AG09319 (cell line): Measurements from ENCODE around the gene ZNF132.
A peak's percentile ranks its signal among the peaks of the same experiment; 100 is the strongest.
"Not testable (repeated sequence)": the region's sequence is repeated elsewhere in the genome, so short reads cannot be mapped to it uniquely, and the experiment has no call there.

Source experiments
- DNase-seq: peaks from one replicate; pipeline ENCODE4 v3.0.0-alpha.2; 2010; ENCODE audit warnings: low read depth; ENCODE audit errors: extremely low read depth
- CTCF ChIP-seq: IDR thresholded peaks from 2 replicates; pipeline ENCODE4 v1.5.1; 2011; ENCODE audit warnings: low read depth, mild to moderate bottlenecking, inconsistent platforms, low read length, moderate library complexity

Gene ZNF132

GRCh38 chr19:58408152-58409009, 31.6 kb downstream of the ZNF132 start, which contains the start of gene ZNF584:
ZNF584 (plus strand) TSS chr19:58408649; CDS start chr19:58409148, 499 bp downstream.
- DNase-seq = peak; percentile 83
- no peak; the same call in 1 of the 2 replicates for TF ChIP-seq CTCF

GRCh38 chr19:58407658-58408151, 32.2 kb downstream of the ZNF132 start:
- no peak for TF ChIP-seq CTCF
- no peak for DNase-seq

DNA sequence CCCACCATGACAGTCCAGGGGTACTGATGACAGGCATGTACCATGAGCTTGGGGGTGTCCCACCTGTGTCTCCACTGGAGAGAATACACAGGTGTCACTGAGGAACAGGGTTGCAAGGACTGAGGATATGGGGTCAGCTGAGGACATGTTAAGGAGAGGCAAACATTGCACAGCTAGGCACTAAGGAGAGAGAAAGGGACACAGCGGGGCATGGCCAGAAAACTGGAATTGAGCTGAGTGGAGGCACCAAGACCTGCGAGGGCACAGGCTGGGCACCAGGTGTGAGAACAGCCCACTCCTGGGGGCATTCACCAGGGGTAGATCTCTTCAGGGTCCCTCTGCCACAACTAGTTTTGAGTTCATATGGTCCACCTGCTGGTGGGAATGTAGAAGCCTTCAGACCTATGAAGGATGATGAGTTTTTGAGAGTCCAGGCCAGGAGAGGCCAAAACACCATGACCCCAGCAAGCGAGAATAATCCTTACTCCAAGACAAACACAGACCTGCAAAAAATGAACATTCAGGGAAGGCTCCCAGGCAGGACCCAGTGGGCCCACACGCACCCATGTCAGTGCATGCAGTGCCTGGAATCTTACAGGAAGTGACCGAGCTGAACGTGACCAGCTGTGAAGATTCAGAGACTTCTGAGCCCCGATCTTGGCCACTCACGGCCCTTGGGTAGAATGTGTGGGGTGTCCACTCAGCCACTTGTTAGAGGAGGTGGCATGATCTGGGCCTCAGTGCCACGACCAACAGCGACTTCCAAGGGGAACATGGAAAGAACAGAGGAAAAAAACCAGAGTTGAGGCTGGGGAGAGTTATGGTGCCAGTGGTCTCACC, 32.9 kb downstream of the ZNF132 start:
- TF ChIP-seq CTCF = peak; percentile 21; the same call in 1 of the 2 replicates
- DNase-seq = no peak

DNA sequence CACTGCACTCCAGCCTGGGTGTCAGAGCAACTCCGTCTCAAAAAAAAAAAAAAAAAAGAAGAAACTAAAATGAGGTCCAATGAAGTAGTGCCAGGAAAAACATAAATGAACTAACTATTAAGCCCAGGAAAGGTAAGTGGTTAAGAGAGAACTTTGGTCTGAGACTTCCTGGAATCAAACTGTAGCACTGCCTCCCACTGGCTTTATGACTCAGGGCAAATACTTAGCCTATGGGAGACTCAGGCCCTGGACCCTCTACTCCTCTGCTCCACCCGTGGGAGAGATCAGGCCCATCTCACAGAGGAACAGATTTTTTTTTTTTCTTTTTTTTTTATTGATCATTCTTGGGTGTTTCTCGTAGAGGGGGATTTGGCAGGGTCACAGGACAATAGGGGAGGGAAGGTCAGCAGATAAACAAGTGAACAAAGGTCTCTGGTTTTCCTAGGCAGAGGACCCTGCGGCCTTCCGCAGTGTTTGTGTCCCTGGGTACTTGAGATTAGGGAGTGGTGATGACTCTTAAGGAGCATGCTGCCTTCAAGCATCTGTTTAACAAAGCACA, 36.0 kb downstream of the ZNF132 start:
- not testable (repeated sequence) for DNase-seq

DNA sequence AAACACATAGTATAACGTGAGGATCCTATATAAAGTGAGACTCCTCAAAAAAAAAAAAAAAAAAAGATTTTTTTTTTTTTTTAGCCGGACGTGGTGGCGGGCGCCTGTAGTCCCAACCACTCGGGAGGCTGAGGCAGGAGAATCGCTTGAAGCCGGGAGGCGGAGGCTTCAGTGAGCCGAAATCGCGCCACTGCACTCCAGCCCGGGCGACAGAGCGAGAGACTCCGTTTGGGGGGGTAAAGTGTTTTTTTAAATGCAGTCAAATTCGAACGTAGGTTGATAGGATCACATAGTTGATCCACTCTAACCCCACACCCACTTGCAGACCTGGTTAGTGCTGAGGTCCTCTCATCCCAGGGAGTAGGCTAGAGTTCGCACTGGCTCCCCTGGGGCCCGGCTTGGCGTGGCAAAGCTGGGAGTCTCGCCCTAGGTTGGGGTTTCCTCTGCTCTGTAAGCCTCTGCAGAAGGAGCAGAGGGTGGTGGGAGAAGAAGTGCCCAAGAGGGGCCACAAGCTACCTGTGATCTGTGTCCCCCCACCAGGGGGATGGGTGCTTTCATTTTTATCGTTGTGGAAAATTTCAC, 38.0 kb downstream of the ZNF132 start:
- TF ChIP-seq CTCF = no peak
- no peak for DNase-seq

GRCh38 chr19:58400916-58401839, 38.8 kb downstream of the ZNF132 start:
- no peak; the same call in none of the 2 replicates for TF ChIP-seq CTCF
- peak; percentile 99 for DNase-seq
